Measurements from ENCODE around the gene PUM1. TPM values are rescaled to one million over a fixed set of nuclear protein-coding genes. Genes with fewer than 3 reads are reported as not detected.

Gene PUM1
- total RNA-seq, 2 donors from 2014 or later: 30.9 to 32.3 TPM

GRCh38 chr1:30929135-30929889, 136.2 kb downstream of the PUM1 start:
- TF ChIP-seq, protein P1, sequence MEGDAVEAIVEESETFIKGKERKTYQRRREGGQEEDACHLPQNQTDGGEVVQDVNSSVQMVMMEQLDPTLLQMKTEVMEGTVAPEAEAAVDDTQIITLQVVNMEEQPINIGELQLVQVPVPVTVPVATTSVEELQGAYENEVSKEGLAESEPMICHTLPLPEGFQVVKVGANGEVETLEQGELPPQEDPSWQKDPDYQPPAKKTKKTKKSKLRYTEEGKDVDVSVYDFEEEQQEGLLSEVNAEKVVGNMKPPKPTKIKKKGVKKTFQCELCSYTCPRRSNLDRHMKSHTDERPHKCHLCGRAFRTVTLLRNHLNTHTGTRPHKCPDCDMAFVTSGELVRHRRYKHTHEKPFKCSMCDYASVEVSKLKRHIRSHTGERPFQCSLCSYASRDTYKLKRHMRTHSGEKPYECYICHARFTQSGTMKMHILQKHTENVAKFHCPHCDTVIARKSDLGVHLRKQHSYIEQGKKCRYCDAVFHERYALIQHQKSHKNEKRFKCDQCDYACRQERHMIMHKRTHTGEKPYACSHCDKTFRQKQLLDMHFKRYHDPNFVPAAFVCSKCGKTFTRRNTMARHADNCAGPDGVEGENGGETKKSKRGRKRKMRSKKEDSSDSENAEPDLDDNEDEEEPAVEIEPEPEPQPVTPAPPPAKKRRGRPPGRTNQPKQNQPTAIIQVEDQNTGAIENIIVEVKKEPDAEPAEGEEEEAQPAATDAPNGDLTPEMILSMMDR (IDR thresholded peaks at IDR 0.05): peak; percentile 28 to 69 (median 58)
- TF ChIP-seq POLR2A (IDR thresholded peaks at IDR 0.05): no peak
- no peaks in the 10 kb centered on the region for H3K27me3 ChIP-seq
- no peak overlapping the region for H3K27ac ChIP-seq
- 42 to 50% methylated on average over 4 to 6 of the region's 6 CpGs for WGBS, 2 donors
- ATAC-seq (peak; percentile 60), DNase-seq (peak; percentile 41 to 53 (median 47))
- H3K9me3 ChIP-seq: no peaks in the 10 kb centered on the region
- intact Hi-C loops (cut with DNase I): no loop called here
- peaks cover 0 to 11% of the 10 kb centered on the region in 2 donors for H3K36me3 ChIP-seq (replicated peaks in 1 of 2; ENCODE audit: insufficient read depth in 1 of 2, low read depth in 2 of 2)
- no peak overlapping the region for H3K4me3 ChIP-seq
- no peaks in the 10 kb centered on the region for H3K4me1 ChIP-seq

GRCh38 chr1:30928789-30929134, 136.8 kb downstream of the PUM1 start:
- intact Hi-C loops (cut with DNase I): no loop called here
- peaks cover 0 to 7% of the 10 kb centered on the region in 2 donors for H3K36me3 ChIP-seq (replicated peaks in 1 of 2; ENCODE audit: insufficient read depth in 1 of 2, low read depth in 2 of 2)
- no peak overlapping the region for H3K4me3 ChIP-seq
- no peaks in the 10 kb centered on the region for H3K27me3 ChIP-seq
- peak overlapping the region in 1 of 4 donors; percentile 20 for H3K27ac ChIP-seq
- no peaks in the 10 kb centered on the region for H3K4me1 ChIP-seq
- no peak for TF ChIP-seq POLR2A (IDR thresholded peaks at IDR 0.05)
- TF ChIP-seq, protein P1 (IDR thresholded peaks at IDR 0.05): no peak
- WGBS, 2 donors: 83 to 89% methylated on average over 2 of the region's 2 CpGs
- ATAC-seq (no peak), DNase-seq (no peak)
- H3K9me3 ChIP-seq: no peaks in the 10 kb centered on the region

DNA sequence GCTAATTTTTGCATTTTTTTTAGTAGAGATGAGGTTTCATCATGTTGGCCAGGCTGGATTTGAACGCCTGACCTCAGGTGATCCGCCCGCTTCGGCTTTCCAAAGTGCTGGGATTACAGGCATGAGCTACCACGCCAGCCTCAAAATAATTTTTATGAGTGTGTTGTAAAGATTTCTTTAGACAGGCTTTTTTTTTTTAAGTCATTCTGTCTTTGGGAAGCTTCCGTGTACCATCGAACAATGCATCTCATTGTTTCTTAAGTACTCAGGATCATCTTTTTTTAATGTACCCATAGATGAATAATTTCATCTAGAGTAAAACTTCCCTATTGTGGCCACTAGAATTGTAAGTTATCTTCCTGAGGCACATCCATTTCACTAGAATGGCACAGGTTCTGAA, 137.3 kb downstream of the PUM1 start:
- ATAC-seq (no peak), DNase-seq (no peak)
- no peaks in the 10 kb centered on the region for H3K27me3 ChIP-seq
- peaks cover 0 to 3% of the 10 kb centered on the region in 2 donors for H3K36me3 ChIP-seq (replicated peaks in 1 of 2; ENCODE audit: insufficient read depth in 1 of 2, low read depth in 2 of 2)
- intact Hi-C loops (cut with DNase I): no loop called here
- no peak overlapping the region for H3K4me3 ChIP-seq
- no peak for TF ChIP-seq POLR2A (IDR thresholded peaks at IDR 0.05)
- TF ChIP-seq, protein P1 (IDR thresholded peaks at IDR 0.05): no peak
- H3K4me1 ChIP-seq: no peaks in the 10 kb centered on the region
- 81 to 82% methylated on average over 7 of the region's 7 CpGs for WGBS, 2 donors
- peak overlapping the region in 1 of 4 donors; percentile 20 for H3K27ac ChIP-seq
- H3K9me3 ChIP-seq: no peaks in the 10 kb centered on the region

GRCh38 chr1:30927448-30927847, 138.1 kb downstream of the PUM1 start:
- no peak overlapping the region for H3K27ac ChIP-seq
- WGBS, 2 donors: 76 to 83% methylated on average over 3 of the region's 3 CpGs

More at GRCh38 chr1:30927448-30927847, 138.1 kb downstream of the PUM1 start:
- no peaks in the 10 kb centered on the region for H3K36me3 ChIP-seq (replicated peaks in 1 of 2; ENCODE audit: insufficient read depth in 1 of 2, low read depth in 2 of 2)
- H3K27me3 ChIP-seq: no peaks in the 10 kb centered on the region
- ATAC-seq (no peak), DNase-seq (no peak)
- intact Hi-C loops (cut with DNase I): no loop called here
- no peak overlapping the region for H3K4me3 ChIP-seq
- no peaks in the 10 kb centered on the region for H3K4me1 ChIP-seq
- TF ChIP-seq POLR2A (IDR thresholded peaks at IDR 0.05): no peak
- TF ChIP-seq, protein P1 (IDR thresholded peaks at IDR 0.05): no peak
- no peaks in the 10 kb centered on the region for H3K9me3 ChIP-seq
